Ramos (cell line): ENCODE measurements around the gene MEGF11.

Experiments
- in situ Hi-C: fragments of 300-500 bp; cut with MboI; formaldehyde crosslinking; loops from one replicate; pipeline ENCODE4 v1.14.3; 2022; ENCODE audit warnings: low sequenced_read_pairs; ENCODE audit not compliant: unreplicated experiment

MEGF11 gene

DNA sequence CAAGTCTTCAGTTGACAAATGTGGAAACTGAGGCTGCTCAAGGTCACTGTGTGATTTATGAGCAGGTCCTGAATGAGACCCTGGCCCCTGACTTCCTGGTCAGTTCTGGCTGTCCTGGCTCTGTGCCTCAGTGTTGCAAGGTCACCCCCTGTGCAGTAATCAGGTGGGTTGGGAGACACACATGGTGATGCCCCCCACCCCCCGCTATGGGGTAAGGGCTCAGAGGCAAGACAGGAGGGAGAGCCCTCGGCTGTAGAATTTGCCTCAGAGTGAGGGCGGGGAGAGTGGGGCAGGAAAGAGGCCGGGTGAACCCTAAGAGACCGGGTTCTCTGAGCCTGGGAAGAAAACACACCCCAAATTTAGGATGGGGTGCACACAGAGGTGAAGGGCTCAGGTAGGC lies 98.5 kb downstream of the MEGF11 start:
- in situ Hi-C loops: loop anchor here (25.0 kb wide), 1 partner anchor 932 kb away; no protein-coding TSS in a partner anchor

GRCh38 chr15:66154581-66154980 lies 99.0 kb downstream of the MEGF11 start:
- in situ Hi-C loops: loop anchor here (25.0 kb wide), 1 partner anchor 933 kb away; no protein-coding TSS in a partner anchor

GRCh38 chr15:66153549-66154415 lies 99.8 kb downstream of the MEGF11 start:
- in situ Hi-C loops: loop anchor here (25.0 kb wide), 1 partner anchor 934 kb away; no protein-coding TSS in a partner anchor

GRCh38 chr15:66152650-66153049 lies 100.9 kb downstream of the MEGF11 start:
- in situ Hi-C loops: loop anchor here (25.0 kb wide), 1 partner anchor 935 kb away; no protein-coding TSS in a partner anchor

DNA sequence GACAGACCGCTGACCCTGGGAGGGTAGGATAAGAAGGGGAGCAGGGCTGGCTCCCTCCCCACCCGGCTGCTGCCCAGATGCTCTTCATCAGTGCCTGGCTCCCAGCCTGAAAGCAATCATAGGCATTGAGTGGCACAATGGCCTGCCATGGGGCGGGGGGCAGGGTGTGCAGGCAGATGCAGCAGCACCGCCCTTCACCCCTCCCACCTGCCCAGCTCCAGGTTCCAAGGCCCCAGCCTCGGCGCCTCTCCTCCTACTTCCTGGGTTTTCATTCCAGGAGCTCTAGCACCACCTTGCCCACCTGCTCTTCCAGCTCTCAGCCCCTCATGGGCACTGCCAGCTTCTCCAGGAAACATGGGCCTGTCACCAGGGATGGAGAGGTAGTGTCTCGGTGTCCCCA lies 101.7 kb downstream of the MEGF11 start:
- in situ Hi-C loops: loop anchor here (25.0 kb wide), 1 partner anchor 935 kb away; no protein-coding TSS in a partner anchor

- in situ Hi-C loops: loop anchor here (25.0 kb wide), 1 partner anchor 937 kb away; no protein-coding TSS in a partner anchor
Observed at GRCh38 chr15:66149871-66150270, 103.7 kb downstream of the MEGF11 start.

DNA sequence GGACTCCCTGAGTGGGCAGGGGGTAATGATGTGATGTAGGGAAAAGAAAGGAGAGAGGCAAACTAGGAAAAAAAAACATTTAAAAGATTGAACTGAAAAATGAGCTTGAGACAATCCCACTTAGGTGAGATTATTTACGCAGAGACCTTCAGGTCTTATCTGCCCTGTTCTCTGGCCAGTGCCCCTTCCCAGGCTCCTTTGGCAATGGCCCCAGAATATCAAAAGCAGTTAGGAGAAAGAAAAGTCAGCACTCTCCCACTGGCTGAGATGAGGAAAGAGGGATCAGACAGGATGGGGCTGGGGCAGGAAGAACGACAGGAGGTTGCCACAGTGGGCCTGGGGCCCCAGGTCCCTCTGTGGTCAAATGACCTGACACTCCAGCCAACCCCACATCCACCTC lies 105.4 kb downstream of the MEGF11 start:
- in situ Hi-C loops: no loop called here

DNA sequence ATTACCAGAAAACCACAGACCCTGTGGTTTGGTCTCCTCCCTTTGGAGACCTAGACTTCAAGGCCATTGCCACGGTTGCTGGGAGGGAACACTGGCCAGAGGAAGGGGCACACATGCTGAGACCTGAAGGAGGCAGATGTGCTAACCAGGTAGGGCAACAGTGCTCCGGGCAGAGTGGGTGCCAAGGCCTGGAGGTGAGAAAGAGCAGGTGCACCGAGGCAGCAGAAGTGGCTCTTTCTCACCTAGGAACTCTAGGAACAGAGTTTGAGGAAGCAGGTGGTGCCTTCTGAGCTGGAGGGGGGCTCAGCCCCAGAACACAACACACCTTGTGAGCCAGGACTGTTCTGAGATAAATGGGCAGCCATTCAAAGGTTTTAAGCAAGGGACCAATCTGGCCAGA lies 106.1 kb downstream of the MEGF11 start:
- in situ Hi-C loops: no loop called here

DNA sequence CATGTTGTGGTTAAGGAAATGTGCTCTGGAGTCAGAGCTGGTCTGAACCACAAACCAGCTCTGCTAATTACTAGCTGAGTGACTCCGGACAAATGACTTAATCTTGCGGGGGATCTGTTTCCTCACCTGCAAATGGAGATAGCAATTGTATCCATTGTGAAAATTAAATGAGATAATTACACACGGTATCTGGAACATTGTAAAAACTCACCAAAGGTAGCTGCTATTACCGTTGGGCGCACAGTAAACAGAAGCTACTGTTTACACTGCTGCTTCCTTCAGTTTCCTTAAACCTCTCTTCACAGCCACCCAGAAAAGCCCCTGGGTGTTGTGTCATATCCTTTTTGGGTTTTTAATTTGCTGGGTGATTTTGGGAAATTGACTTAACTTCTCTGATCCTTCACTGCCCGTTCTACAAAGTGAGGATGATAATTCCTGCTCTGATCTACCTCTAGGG lies 107.8 kb downstream of the MEGF11 start:
- in situ Hi-C loops: no loop called here

DNA sequence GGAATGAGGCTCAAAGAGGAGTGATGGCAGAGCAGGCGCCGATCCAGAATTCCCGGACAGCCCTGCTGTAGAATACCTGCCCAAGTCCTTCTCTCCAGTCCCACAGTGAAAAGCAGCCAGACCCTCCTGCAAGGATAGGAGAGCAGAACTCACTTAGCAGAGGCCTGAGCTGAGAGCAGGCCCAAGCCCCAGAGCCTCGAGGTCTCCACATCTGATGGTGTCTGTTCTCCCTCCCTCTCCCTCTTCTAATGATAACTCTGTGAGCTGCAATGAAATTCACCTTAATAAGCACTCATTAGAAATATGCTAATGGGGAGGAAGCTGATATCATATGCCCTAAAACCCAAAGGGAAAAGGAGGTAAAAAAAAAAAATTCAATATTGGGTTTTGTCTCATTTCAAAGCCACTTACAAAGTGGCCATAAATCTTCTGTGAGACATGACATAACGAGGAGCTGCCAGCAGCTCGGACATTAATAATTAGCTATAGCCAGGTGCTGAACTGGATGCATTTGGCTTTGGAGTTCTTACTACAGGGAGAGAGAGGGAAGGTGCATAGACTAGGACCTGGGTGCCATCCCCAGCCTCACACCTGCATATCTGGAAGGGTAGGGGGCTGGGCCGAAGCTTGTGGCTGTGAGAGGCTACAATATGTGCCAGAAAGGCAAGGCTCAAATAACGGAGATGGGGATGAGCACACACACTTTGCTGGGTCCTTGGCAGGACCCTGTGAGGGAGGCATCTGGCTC lies 108.4 kb downstream of the MEGF11 start:
- in situ Hi-C loops: no loop called here

DNA sequence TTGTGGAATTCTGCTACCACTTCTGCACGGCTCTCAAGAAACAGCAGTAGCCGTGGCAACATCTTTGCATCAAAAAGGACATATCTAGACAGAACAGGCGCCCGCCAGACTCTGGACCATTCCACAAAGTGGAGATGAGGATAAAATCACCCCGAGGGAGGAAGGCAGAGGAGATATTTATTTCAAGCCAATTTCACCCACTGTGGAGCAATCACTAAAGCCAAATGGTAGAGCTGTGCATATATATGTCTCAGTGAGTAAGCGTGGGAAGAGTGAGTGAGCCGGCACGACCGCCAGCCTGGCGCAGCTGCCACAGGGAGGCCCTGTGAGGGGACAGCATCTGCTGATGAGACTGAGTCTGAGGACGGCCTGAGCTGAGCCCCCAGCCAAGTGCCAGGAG lies 111.3 kb downstream of the MEGF11 start:
- in situ Hi-C loops: no loop called here

- in situ Hi-C loops: no loop called here
Observed at GRCh38 chr15:66139591-66140207, 113.9 kb downstream of the MEGF11 start.

- in situ Hi-C loops: no loop called here
Observed at GRCh38 chr15:66138892-66139590, 114.5 kb downstream of the MEGF11 start.

DNA sequence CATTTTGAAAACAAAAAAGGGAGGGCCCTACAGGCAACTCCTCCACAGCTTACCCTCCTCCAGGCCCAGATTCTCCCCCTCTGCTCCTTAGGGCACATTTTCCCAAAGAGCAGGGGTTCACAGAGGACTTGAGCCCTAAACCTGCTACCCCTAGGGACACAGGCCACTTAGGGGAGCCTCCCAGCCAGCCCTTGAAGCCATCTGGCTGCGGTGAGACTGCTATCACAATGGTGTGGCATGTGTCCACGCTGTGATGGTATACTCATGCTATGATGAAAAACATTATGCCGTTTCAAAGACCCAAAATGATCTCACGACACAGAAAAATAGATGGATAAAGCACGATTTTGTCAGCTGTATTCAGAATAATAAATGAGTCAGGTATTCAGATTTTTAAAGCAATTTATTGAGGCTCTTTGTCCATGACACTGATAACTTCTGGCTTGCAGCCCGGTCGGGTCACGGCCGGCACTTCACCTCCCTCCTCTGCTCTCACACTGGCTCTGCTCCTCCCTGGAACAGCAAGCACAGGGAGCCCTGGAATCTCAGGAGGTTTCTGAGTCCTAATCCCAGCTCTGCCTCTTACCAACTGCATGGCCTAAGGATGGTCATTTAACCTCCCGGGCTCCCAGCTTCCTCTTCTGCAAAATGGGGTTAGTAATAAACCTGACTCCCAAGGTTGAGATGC lies 115.3 kb downstream of the MEGF11 start:
- in situ Hi-C loops: no loop called here

GRCh38 chr15:66136948-66137347 lies 116.6 kb downstream of the MEGF11 start:
- in situ Hi-C loops: no loop called here

DNA sequence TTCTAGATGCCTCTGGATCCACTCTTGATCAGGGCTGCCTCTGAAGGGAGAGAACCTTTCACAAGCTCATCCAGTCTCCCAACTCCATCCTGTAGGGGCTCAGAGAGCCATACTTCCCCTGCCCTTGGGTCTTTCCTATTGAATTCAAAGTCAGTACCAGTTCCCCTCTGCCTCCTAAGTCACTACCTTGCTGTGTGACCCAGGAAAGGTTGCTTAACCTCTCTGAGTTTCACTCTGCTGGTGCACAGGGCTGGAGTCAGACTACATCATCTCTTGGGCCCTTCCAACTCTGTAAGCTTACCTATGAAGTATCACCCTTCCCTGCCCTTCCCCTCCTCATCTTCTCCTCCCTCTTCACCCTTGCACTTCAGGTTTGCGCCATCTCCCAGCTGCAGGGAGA lies 117.9 kb downstream of the MEGF11 start:
- in situ Hi-C loops: no loop called here

DNA sequence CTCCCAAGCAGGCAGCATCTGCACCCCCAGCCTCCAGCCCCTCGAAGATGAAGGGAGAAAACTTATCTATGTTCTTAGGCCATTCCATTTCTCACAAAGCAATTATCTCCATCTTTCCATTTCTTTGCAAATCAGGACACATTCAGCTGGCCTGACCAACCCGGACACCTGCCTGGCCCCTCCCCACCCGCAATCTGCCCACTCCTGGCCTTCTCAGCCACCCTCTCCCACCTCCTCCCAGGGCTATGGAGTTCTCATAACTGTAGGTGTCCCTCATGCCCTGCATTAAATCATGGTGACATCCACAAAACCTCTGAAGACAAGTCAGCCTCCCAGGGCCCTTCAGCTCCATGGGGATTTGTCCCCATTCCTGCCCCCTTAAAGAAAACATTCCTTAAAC lies 119.3 kb downstream of the MEGF11 start:
- in situ Hi-C loops: no loop called here

DNA sequence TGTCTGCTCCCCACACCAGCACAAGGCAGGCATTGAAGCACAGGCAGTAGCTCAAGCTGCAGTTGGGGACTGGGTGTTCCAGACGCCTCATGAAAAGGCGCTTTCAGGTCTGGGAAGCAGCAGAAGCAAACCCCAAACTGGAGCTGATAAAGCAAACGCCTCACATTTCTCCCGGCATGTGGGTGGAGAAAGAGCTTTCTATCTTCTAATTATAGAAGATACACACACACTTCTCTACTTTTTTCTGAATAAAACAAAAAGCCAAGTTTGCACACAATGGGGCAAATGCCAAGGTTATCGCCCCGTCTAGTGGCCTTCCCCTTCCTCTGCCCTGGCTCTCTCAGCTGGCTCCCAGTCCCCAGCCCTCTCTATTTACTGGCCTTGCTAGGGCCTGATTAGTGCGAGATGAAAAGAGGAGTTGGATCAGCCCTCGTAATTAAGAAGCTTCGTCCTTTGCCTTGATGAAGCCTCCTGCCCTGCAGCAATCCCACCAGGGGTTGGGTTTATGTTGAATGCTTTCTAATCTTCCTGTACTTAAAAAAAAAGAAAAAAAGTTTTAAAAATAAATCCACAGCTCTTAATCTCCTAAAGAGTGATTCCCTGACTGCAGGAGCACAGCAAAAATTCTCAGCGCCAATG lies 120.2 kb downstream of the MEGF11 start:
- in situ Hi-C loops: no loop called here

DNA sequence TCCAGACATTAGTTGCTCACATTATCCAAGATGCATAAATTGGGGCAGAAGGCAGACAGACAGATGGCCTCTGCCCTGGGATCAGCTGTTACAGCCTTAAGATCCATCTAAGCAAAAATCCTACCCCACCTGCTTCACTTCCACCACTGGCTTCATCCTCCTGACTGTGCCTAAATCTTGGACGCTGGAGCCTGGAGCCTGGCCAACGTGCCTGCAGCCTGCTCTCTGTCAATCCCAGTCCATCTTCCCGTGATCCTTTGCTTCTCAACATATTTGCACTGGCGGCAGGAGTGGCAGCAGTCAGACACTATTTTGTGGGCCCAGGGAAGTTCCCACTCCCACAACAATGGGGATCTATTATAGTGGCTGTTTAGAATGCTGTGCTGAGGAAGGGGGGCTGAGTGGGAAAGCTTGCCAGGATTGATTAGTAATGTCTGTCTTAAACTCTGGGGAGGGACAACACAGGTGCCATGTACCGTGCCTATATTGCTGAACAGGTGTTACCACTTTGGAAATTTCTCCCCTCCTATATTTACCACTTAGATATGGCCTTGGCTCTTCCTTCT lies 121.2 kb downstream of the MEGF11 start:
- in situ Hi-C loops: no loop called here
